Measurements from ENCODE around the gene ZFP92. TPM values are rescaled to one million over a fixed set of nuclear protein-coding genes. Genes with fewer than 3 reads are reported as not detected.

Gene ZFP92
- total and polyA plus RNA-seq, 10 of the 15 experiments (the other 5 are each of a cell fraction or from before 2014, with no cell fraction given) = 0.02 to 1.6 (median 0.09) TPM; not detected in 2

GRCh38 chrX:153374426-153374825 lies 36.8 kb upstream of the ZFP92 start:
- H3K9me3 ChIP-seq (replicated peaks; ENCODE audit: control insufficient read depth, insufficient read depth, low read length) = no peaks in the 10 kb centered on the region
- no peaks in the 10 kb centered on the region for H3K36me3 ChIP-seq (ENCODE audit: control insufficient read depth in 2 of 2, insufficient read depth in 2 of 2, low read length in 1 of 2)
- RAD21 ChIA-PET (ENCODE audit: unreplicated experiment) = no interaction called here
- BruUV-seq (replicated peaks) = no TSS peak
- no peak overlapping the region for H3K9ac ChIP-seq (ENCODE audit: control insufficient read depth, insufficient read depth, low read length)
- no peak overlapping the region for H3K4me2 ChIP-seq (ENCODE audit: control insufficient read depth, insufficient read depth)
- H3K27ac ChIP-seq (ENCODE audit: control insufficient read depth, insufficient read depth) = no peak overlapping the region
- H2AFZ ChIP-seq (ENCODE audit: control insufficient read depth, low read depth, low read length) = no peak overlapping the region
- WGBS (ENCODE audit: insufficient coverage, insufficient replicate concordance, low lambda C conversion rate, missing lambda C conversion rate) = 12% methylated on average over 7 of the region's 7 CpGs
- SMC1A ChIA-PET (ENCODE audit: uncharacterized antibody, unreplicated experiment) = no interaction called here
- no peak for ATAC-seq
- no peak for FAIRE-seq
- H3K79me2 ChIP-seq (ENCODE audit: control insufficient read depth, insufficient read depth, low read length) = no peaks in the 10 kb centered on the region
- H3K4me1 ChIP-seq (ENCODE audit: control insufficient read depth, insufficient read depth, low read length) = no peaks in the 10 kb centered on the region
- CTCF ChIA-PET = interaction anchor here (1.1 kb wide), 1 partner anchor 433 kb away, joined by 4 read pairs; no protein-coding TSS in a partner anchor
- H3K27me3 ChIP-seq (replicated peaks in 1 of 2; ENCODE audit: control insufficient read depth in 2 of 2, insufficient read depth in 2 of 2, low read length in 1 of 2) = no peaks in the 10 kb centered on the region
- no peak overlapping the region for H3K4me3 ChIP-seq
- POLR2A ChIA-PET = no interaction called here
- H4K20me1 ChIP-seq (ENCODE audit: control insufficient read depth, insufficient read depth) = no peaks in the 10 kb centered on the region
- intact Hi-C loops (cut with micrococcal nuclease; ENCODE audit: unreplicated experiment) = no loop called here
- TF ChIP-seq KDM1A (IDR thresholded peaks at IDR 0.05; ENCODE audit: borderline replicate concordance) = no peak
- TF ChIP-seq BCL11A (IDR thresholded peaks at IDR 0.05; ENCODE audit: low read depth, low read length) = no peak
- no peak for TF ChIP-seq CHD1 (IDR thresholded peaks at IDR 0.05; ENCODE audit: low read depth, low read length)
- TF ChIP-seq, protein P1, sequence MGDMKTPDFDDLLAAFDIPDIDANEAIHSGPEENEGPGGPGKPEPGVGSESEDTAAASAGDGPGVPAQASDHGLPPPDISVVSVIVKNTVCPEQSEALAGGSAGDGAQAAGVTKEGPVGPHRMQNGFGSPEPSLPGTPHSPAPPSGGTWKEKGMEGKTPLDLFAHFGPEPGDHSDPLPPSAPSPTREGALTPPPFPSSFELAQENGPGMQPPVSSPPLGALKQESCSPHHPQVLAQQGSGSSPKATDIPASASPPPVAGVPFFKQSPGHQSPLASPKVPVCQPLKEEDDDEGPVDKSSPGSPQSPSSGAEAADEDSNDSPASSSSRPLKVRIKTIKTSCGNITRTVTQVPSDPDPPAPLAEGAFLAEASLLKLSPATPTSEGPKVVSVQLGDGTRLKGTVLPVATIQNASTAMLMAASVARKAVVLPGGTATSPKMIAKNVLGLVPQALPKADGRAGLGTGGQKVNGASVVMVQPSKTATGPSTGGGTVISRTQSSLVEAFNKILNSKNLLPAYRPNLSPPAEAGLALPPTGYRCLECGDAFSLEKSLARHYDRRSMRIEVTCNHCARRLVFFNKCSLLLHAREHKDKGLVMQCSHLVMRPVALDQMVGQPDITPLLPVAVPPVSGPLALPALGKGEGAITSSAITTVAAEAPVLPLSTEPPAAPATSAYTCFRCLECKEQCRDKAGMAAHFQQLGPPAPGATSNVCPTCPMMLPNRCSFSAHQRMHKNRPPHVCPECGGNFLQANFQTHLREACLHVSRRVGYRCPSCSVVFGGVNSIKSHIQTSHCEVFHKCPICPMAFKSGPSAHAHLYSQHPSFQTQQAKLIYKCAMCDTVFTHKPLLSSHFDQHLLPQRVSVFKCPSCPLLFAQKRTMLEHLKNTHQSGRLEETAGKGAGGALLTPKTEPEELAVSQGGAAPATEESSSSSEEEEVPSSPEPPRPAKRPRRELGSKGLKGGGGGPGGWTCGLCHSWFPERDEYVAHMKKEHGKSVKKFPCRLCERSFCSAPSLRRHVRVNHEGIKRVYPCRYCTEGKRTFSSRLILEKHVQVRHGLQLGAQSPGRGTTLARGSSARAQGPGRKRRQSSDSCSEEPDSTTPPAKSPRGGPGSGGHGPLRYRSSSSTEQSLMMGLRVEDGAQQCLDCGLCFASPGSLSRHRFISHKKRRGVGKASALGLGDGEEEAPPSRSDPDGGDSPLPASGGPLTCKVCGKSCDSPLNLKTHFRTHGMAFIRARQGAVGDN (IDR thresholded peaks at IDR 0.05) = no peak
- DNase-seq (ENCODE audit: low read depth, low spot score) = no peak
- in situ Hi-C loops (cut with MboI) = no loop called here

DNA sequence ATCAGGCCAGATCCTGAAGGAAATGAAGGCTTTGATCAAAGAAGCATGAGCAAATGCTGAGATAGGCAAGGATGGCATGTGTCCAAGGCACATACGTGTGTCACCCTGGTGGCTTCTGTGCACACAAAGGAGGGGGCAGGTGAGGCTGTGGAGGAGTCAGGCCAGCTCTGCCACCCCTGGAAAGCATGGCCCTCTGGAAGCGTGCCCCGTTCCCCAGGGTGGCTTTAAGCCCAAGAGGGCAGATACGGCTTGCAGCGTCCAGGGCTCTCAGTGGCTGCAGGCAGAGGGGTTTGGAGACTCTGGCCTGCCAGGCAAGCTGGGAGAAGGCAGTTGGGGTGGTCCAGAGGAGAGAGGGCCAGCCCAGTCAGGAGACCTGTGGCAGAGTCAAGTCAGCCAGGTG lies 35.7 kb upstream of the ZFP92 start:
- no peaks in the 10 kb centered on the region for H4K20me1 ChIP-seq (ENCODE audit: control insufficient read depth, insufficient read depth)
- ATAC-seq = no peak
- ChIA-PET POLR2A (no interaction called here), RAD21 (ENCODE audit: unreplicated experiment) (no interaction called here), SMC1A (ENCODE audit: uncharacterized antibody, unreplicated experiment) (no interaction called here), CTCF (no interaction called here)
- H3K79me2 ChIP-seq (ENCODE audit: control insufficient read depth, insufficient read depth, low read length) = no peaks in the 10 kb centered on the region
- WGBS (ENCODE audit: insufficient coverage, insufficient replicate concordance, low lambda C conversion rate, missing lambda C conversion rate) = 30% methylated on average over 5 of the region's 5 CpGs
- H3K27me3 ChIP-seq (replicated peaks in 1 of 2; ENCODE audit: control insufficient read depth in 2 of 2, insufficient read depth in 2 of 2, low read length in 1 of 2) = no peaks in the 10 kb centered on the region
- no peaks in the 10 kb centered on the region for H3K4me1 ChIP-seq (ENCODE audit: control insufficient read depth, insufficient read depth, low read length)
- DNase-seq (ENCODE audit: low read depth, low spot score) = no peak
- intact Hi-C loops (cut with micrococcal nuclease; ENCODE audit: unreplicated experiment) (no loop called here), in situ Hi-C loops (cut with MboI) (no loop called here)
- no peak overlapping the region for H3K27ac ChIP-seq (ENCODE audit: control insufficient read depth, insufficient read depth)
- FAIRE-seq = no peak
- H3K9ac ChIP-seq (ENCODE audit: control insufficient read depth, insufficient read depth, low read length) = no peak overlapping the region
- H3K36me3 ChIP-seq (ENCODE audit: control insufficient read depth in 2 of 2, insufficient read depth in 2 of 2, low read length in 1 of 2) = no peaks in the 10 kb centered on the region
- no TSS peak for BruUV-seq (replicated peaks)
- no peak overlapping the region for H2AFZ ChIP-seq (ENCODE audit: control insufficient read depth, low read depth, low read length)
- TF ChIP-seq MTA2 (IDR thresholded peaks at IDR 0.05; ENCODE audit: low read depth) (no peak), ZSCAN29 (IDR thresholded peaks at IDR 0.05) (no peak), TAF1 (IDR thresholded peaks at IDR 0.05; ENCODE audit: borderline replicate concordance, low read depth, low read length) (no peak), POLR2AphosphoS2 (IDR thresholded peaks at IDR 0.05; ENCODE audit: low read depth, low read length) (no peak), CBX5 (IDR thresholded peaks at IDR 0.05; ENCODE audit: low read depth) (no peak), BCL11A (IDR thresholded peaks at IDR 0.05; ENCODE audit: low read depth, low read length) (no peak), SREBF1 (IDR thresholded peaks at IDR 0.05; ENCODE audit: low read length) (no peak), EED (IDR thresholded peaks at IDR 0.05; ENCODE audit: low read depth) (no peak), IKZF1 (conservative IDR thresholded peaks at IDR 0.05) (no peak), HDAC6 (IDR thresholded peaks at IDR 0.05; ENCODE audit: unreplicated experiment) (no peak)
- no peaks in the 10 kb centered on the region for H3K9me3 ChIP-seq (replicated peaks; ENCODE audit: control insufficient read depth, insufficient read depth, low read length)
- H3K4me2 ChIP-seq (ENCODE audit: control insufficient read depth, insufficient read depth) = no peak overlapping the region
- H3K4me3 ChIP-seq = no peak overlapping the region
